ENCODE data around the gene STK35.

STK35 gene

GRCh38 chr20:2127238-2127637 is 25.6 kb downstream of the STK35 start:
- Histone ChIP-seq H4K91ac (ENCODE audit: low read depth, low read length) (no peak overlapping the region), H3K14ac (ENCODE audit: low read length) (no peak overlapping the region), H2AK5ac (ENCODE audit: low read length) (no peak overlapping the region), H3K4me1 (ENCODE audit: control insufficient read depth in 1 of 2, insufficient read depth in 2 of 2, low read length in 2 of 2) (peaks cover 9 to 24% of the 10 kb centered on the region in 2 experiments), H4K12ac (ENCODE audit: low read depth, low read length) (no peak overlapping the region), H3K4me3 (ENCODE audit: low read depth, low read length) (no peak overlapping the region), H3K4me2 (ENCODE audit: low read length) (no peak overlapping the region), H2BK12ac (ENCODE audit: low read length) (no peak overlapping the region), H3K4ac (ENCODE audit: low read depth, low read length) (no peak overlapping the region), H2BK120ac (ENCODE audit: insufficient read depth, low read length, poor library complexity) (no peak overlapping the region), H3K36me3 (ENCODE audit: control insufficient read depth in 1 of 2, insufficient read depth in 2 of 2, low read length in 2 of 2) (peaks cover 5 to 14% of the 10 kb centered on the region in 2 experiments), H3K79me1 (ENCODE audit: low read length) (peaks cover 8% of the 10 kb centered on the region), H3K79me2 (ENCODE audit: control insufficient read depth, insufficient read depth, low read length, poor library complexity) (no peaks in the 10 kb centered on the region), H3K9ac (ENCODE audit: low read length) (no peak overlapping the region), H3K18ac (ENCODE audit: low read length) (no peak overlapping the region), H2AFZ (ENCODE audit: insufficient read depth, low read length, poor library complexity) (no peak overlapping the region), H3K27me3 (ENCODE audit: insufficient read depth, low read length) (no peaks in the 10 kb centered on the region), H2BK5ac (ENCODE audit: low read depth, low read length, poor library complexity) (no peak overlapping the region), H3K27ac (ENCODE audit: low read depth, low read length) (no peak overlapping the region), H3K23ac (ENCODE audit: low read length) (no peak overlapping the region), H3K9me3 (ENCODE audit: insufficient read depth, low read depth, low read length) (no peaks in the 10 kb centered on the region), H4K8ac (ENCODE audit: low read depth, low read length) (no peak overlapping the region)
- no CpG with 5 or more reads among the region's 1 CpG for WGBS (ENCODE audit: extremely low coverage, insufficient coverage, insufficient read length)
- DNase-seq = no peak

- Histone ChIP-seq H3K79me2 (ENCODE audit: control insufficient read depth, insufficient read depth, low read length, poor library complexity) (no peaks in the 10 kb centered on the region), H3K9me3 (ENCODE audit: insufficient read depth, low read depth, low read length) (no peaks in the 10 kb centered on the region), H3K4me2 (ENCODE audit: low read length) (no peak overlapping the region), H3K9ac (ENCODE audit: low read length) (no peak overlapping the region), H3K4ac (ENCODE audit: low read depth, low read length) (peak overlapping the region; percentile 39), H2BK120ac (ENCODE audit: insufficient read depth, low read length, poor library complexity) (no peak overlapping the region), H3K4me3 (ENCODE audit: low read depth, low read length) (no peak overlapping the region), H3K79me1 (ENCODE audit: low read length) (peaks cover 15% of the 10 kb centered on the region), H2AK5ac (ENCODE audit: low read length) (no peak overlapping the region), H4K12ac (ENCODE audit: low read depth, low read length) (no peak overlapping the region), H2BK12ac (ENCODE audit: low read length) (no peak overlapping the region), H2BK5ac (ENCODE audit: low read depth, low read length, poor library complexity) (no peak overlapping the region), H4K91ac (ENCODE audit: low read depth, low read length) (no peak overlapping the region), H3K18ac (ENCODE audit: low read length) (no peak overlapping the region), H4K8ac (ENCODE audit: low read depth, low read length) (no peak overlapping the region), H3K14ac (ENCODE audit: low read length) (no peak overlapping the region), H2AFZ (ENCODE audit: insufficient read depth, low read length, poor library complexity) (no peak overlapping the region), H3K27me3 (ENCODE audit: insufficient read depth, low read length) (no peaks in the 10 kb centered on the region), H3K36me3 (ENCODE audit: control insufficient read depth in 1 of 2, insufficient read depth in 2 of 2, low read length in 2 of 2) (peaks cover 5 to 14% of the 10 kb centered on the region in 2 experiments), H3K4me1 (ENCODE audit: control insufficient read depth in 1 of 2, insufficient read depth in 2 of 2, low read length in 2 of 2) (peaks cover 15 to 32% of the 10 kb centered on the region in 2 experiments), H3K23ac (ENCODE audit: low read length) (no peak overlapping the region), H3K27ac (ENCODE audit: low read depth, low read length) (no peak overlapping the region)
- no peak for DNase-seq
- WGBS (ENCODE audit: extremely low coverage, insufficient coverage, insufficient read length) = no CpG with 5 or more reads among the region's 6 CpGs
Measured at GRCh38 chr20:2128542-2128941, 26.9 kb downstream of the STK35 start.

GRCh38 chr20:2130062-2130591 is 28.5 kb downstream of the STK35 start:
- Histone ChIP-seq H4K91ac (ENCODE audit: low read depth, low read length) (no peak overlapping the region), H3K18ac (ENCODE audit: low read length) (peak overlapping the region; percentile 4), H2AFZ (ENCODE audit: insufficient read depth, low read length, poor library complexity) (no peak overlapping the region), H3K4me3 (ENCODE audit: low read depth, low read length) (no peak overlapping the region), H3K9ac (ENCODE audit: low read length) (no peak overlapping the region), H3K4me2 (ENCODE audit: low read length) (no peak overlapping the region), H3K79me1 (ENCODE audit: low read length) (peaks cover 25% of the 10 kb centered on the region), H3K14ac (ENCODE audit: low read length) (no peak overlapping the region), H3K27ac (ENCODE audit: low read depth, low read length) (no peak overlapping the region), H3K36me3 (ENCODE audit: control insufficient read depth in 1 of 2, insufficient read depth in 2 of 2, low read length in 2 of 2) (peaks cover 2 to 9% of the 10 kb centered on the region in 2 experiments), H4K12ac (ENCODE audit: low read depth, low read length) (no peak overlapping the region), H3K79me2 (ENCODE audit: control insufficient read depth, insufficient read depth, low read length, poor library complexity) (peaks cover 3% of the 10 kb centered on the region), H3K9me3 (ENCODE audit: insufficient read depth, low read depth, low read length) (no peaks in the 10 kb centered on the region), H2AK5ac (ENCODE audit: low read length) (no peak overlapping the region), H4K8ac (ENCODE audit: low read depth, low read length) (no peak overlapping the region), H2BK5ac (ENCODE audit: low read depth, low read length, poor library complexity) (no peak overlapping the region), H3K27me3 (ENCODE audit: insufficient read depth, low read length) (no peaks in the 10 kb centered on the region), H2BK120ac (ENCODE audit: insufficient read depth, low read length, poor library complexity) (no peak overlapping the region), H3K4ac (ENCODE audit: low read depth, low read length) (peak overlapping the region; percentile 22), H3K23ac (ENCODE audit: low read length) (no peak overlapping the region), H2BK12ac (ENCODE audit: low read length) (peak overlapping the region; percentile 19), H3K4me1 (ENCODE audit: control insufficient read depth in 1 of 2, insufficient read depth in 2 of 2, low read length in 2 of 2) (peaks cover 28 to 42% of the 10 kb centered on the region in 2 experiments)
- DNase-seq = no peak
- no CpG with 5 or more reads among the region's 15 CpGs for WGBS (ENCODE audit: extremely low coverage, insufficient coverage, insufficient read length)

- H3K23ac ChIP-seq (ENCODE audit: low read length) = no peak overlapping the region
- peaks cover 6% of the 10 kb centered on the region for H3K79me2 ChIP-seq (ENCODE audit: control insufficient read depth, insufficient read depth, low read length, poor library complexity)
- no peak overlapping the region for H3K4me2 ChIP-seq (ENCODE audit: low read length)
- H4K8ac ChIP-seq (ENCODE audit: low read depth, low read length) = no peak overlapping the region
- peaks cover 30% of the 10 kb centered on the region for H3K79me1 ChIP-seq (ENCODE audit: low read length)
- H3K14ac ChIP-seq (ENCODE audit: low read length) = no peak overlapping the region
- no peak overlapping the region for H2AFZ ChIP-seq (ENCODE audit: insufficient read depth, low read length, poor library complexity)
- no peak overlapping the region for H2BK5ac ChIP-seq (ENCODE audit: low read depth, low read length, poor library complexity)
- no peak overlapping the region for H3K4ac ChIP-seq (ENCODE audit: low read depth, low read length)
- H3K9me3 ChIP-seq (ENCODE audit: insufficient read depth, low read depth, low read length) = no peaks in the 10 kb centered on the region
- no peak overlapping the region for H4K12ac ChIP-seq (ENCODE audit: low read depth, low read length)
- H3K27ac ChIP-seq (ENCODE audit: low read depth, low read length) = peak overlapping the region; percentile 50
- H4K91ac ChIP-seq (ENCODE audit: low read depth, low read length) = no peak overlapping the region
- H2BK120ac ChIP-seq (ENCODE audit: insufficient read depth, low read length, poor library complexity) = peak overlapping the region; percentile 40
- peak overlapping the region; percentile 14 for H3K18ac ChIP-seq (ENCODE audit: low read length)
- H2BK12ac ChIP-seq (ENCODE audit: low read length) = peak overlapping the region; percentile 59
- H3K9ac ChIP-seq (ENCODE audit: low read length) = no peak overlapping the region
- peak overlapping the region; percentile 21 for H2AK5ac ChIP-seq (ENCODE audit: low read length)
- WGBS (ENCODE audit: extremely low coverage, insufficient coverage, insufficient read length) = no CpG with 5 or more reads among the region's 9 CpGs
- no peak overlapping the region for H3K4me3 ChIP-seq (ENCODE audit: low read depth, low read length)
- no peak for DNase-seq
- H3K36me3 ChIP-seq (ENCODE audit: control insufficient read depth in 1 of 2, insufficient read depth in 2 of 2, low read length in 2 of 2) = peaks cover 0 to 5% of the 10 kb centered on the region in 2 experiments
- peaks cover 33 to 48% of the 10 kb centered on the region in 2 experiments for H3K4me1 ChIP-seq (ENCODE audit: control insufficient read depth in 1 of 2, insufficient read depth in 2 of 2, low read length in 2 of 2)
- H3K27me3 ChIP-seq (ENCODE audit: insufficient read depth, low read length) = no peaks in the 10 kb centered on the region
Measured at GRCh38 chr20:2130683-2131082, 29.1 kb downstream of the STK35 start.

All from trophoblast cell (in vitro differentiated cells and primary cell).